H7 (cell line): ENCODE data around the gene RHO. TPM values are rescaled to one million over a fixed set of nuclear protein-coding genes. Genes with fewer than 3 reads are reported as not detected.

ENCODE experiments used
- DNase-seq: peaks from one replicate; pipeline ENCODE4 v3.0.0; 2012
- H3K27me3 ChIP-seq: 2 replicates; pipeline ENCODE4 v1.6.0; 2011; ENCODE audit warnings: mild to moderate bottlenecking, low read length; ENCODE audit not compliant: control insufficient read depth, insufficient read depth
- H3K36me3 ChIP-seq: replicated peaks from 2 replicates; pipeline ENCODE4 v1.5.1; 2011; ENCODE audit warnings: low read length; ENCODE audit not compliant: control insufficient read depth, insufficient read depth
- H3K4me3 ChIP-seq: 2 replicates; pipeline ENCODE4 v1.5.1; 2011; ENCODE audit warnings: low read depth, mild to moderate bottlenecking, control low read depth, low read length, moderate library complexity; ENCODE audit not compliant: insufficient read depth
- total RNA-seq: library from RNA; depleted of rRNA; stranded (reverse); fragments of >200 nt; shearing (Covaris generic); gene quantifications from 2 replicates; pipeline ENCODE4 v1.2.3, GENCODE V29; 2014; rRNA removed

Gene RHO
- total RNA-seq, 1 experiment from 2014 or later, result 0.17 TPM

DNA sequence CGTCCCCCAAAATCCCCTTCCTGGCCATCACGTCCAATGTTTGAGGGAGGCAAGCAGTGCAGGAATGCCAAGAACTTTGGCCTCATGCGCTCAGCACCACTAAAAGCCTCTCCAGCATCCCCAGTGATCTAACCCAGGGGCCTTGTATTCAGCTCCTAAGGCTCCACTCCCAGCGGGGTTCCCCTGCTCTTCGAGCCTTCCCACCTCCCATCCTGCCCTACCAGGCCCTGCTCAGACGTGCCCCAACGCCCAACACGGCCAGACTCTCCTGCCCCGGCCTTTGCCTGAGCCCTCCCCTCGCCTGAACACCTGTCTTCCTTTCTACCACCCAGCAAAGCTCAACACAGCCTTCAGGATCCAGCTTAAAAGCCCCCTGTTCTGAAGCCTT is 47.6 kb downstream of the RHO start:
- Histone ChIP-seq H3K36me3 (no peaks in the 10 kb centered on the region; the same call in none of the 2 replicates), H3K4me3 (no peak overlapping the region), H3K27me3 (no peaks in the 10 kb centered on the region)
- peak; percentile 87 for DNase-seq

GRCh38 chr3:129576514-129577352 is 48.3 kb downstream of the RHO start:
- Histone ChIP-seq H3K4me3 (no peak overlapping the region), H3K27me3 (no peaks in the 10 kb centered on the region), H3K36me3 (no peaks in the 10 kb centered on the region; the same call in none of the 2 replicates)
- no peak for DNase-seq

DNA sequence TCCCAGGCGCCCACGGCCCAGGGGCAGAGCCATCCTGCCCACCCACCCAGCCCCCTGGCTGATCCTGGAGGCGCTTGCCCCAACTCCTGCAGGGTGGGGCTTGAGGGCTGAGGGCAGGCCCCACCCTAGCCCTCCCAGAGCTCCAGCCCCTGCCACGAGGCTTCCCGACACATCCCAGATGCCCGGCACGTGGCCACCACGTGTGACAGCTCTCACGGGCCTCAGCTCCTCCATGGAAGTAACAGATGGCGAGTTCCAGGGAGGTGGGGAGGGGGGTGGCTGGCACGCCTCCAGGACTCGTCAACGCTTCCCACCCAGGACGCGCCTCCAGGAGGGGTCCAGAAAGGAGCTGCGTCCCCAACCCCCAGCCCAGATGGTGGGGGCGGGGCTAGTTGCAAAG is 48.9 kb downstream of the RHO start:
- no peaks in the 10 kb centered on the region; the same call in none of the 2 replicates for H3K36me3 ChIP-seq
- DNase-seq, result no peak
- no peak overlapping the region for H3K4me3 ChIP-seq
- no peaks in the 10 kb centered on the region for H3K27me3 ChIP-seq

DNA sequence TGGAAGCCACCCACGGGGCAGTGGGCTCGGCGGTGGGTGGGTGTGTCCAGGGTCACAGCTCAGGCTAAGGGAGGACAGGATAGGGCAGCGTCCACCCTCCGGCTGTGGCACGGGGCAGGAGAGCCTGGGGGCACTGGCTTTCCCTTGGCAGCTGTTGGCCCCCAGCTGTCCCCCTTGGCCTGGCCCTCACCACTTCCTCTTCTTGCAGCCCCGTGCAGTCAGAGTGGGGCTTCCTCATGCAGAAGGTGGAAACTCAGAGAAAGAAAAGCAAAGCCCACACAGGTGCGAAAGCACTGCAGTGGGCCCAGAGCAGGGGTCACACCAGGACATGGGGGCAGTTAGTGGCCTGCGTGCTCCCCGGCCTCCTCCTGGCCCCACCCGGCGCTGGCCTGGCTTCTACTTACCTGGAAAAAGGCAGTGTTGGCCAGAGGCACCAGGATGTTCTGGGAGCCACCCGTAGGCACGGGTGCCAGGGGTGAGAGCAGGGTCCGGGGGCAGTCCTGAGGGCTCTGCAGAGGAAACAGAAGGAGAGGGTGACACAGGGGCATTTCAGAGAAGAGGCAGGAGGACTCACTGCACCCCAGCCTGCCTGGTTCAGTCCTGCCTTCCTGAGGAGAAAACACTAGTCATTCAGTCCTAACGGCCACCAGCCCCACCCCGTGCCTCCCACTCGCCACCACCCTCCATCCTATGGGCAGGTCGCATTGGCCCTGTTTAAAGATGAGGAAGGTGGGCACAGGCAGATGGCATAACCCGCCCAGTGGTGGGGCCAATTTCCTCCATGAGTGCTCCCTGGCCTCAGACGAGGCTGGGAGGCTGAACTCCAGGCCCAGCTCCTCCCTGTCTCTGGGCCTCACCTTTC is 49.7 kb downstream of the RHO start:
- H3K36me3 ChIP-seq, result no peaks in the 10 kb centered on the region; the same call in none of the 2 replicates
- H3K27me3 ChIP-seq, result no peaks in the 10 kb centered on the region
- no peak for DNase-seq
- H3K4me3 ChIP-seq, result no peak overlapping the region

DNA sequence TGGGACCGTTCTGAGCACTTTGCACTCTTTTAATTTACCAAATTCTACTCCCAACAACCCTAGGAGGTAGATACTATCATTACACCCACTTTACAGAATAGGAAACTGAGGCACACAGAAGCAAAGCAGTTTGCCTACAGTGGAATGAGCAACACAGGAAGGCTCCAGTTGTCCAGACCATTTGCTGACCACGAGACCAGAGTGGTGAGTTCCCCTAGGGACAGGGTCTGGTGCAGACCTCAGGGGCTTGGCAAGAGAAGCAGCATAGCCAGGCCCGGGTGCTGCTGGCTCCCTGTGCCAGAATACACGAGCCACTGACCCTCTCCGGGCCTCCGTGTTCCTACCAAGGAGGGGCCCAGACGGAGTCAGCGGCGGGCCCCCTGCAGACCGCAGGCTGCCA is 51.6 kb downstream of the RHO start:
- Histone ChIP-seq H3K27me3 (no peaks in the 10 kb centered on the region), H3K36me3 (no peaks in the 10 kb centered on the region; the same call in none of the 2 replicates), H3K4me3 (no peak overlapping the region)
- DNase-seq, result no peak

- DNase-seq, result no peak
- Histone ChIP-seq H3K4me3 (no peak overlapping the region), H3K36me3 (no peaks in the 10 kb centered on the region; the same call in 1 of the 2 replicates), H3K27me3 (no peaks in the 10 kb centered on the region)
These were observed 53.2 kb downstream of the RHO start for GRCh38 chr3:129581623-129582022.

GRCh38 chr3:129582799-129583198 is 54.4 kb downstream of the RHO start:
- no peak overlapping the region for H3K4me3 ChIP-seq
- no peak for DNase-seq

GRCh38 chr3:129583289-129583688 is 54.9 kb downstream of the RHO start:
- Histone ChIP-seq H3K36me3 (no peaks in the 10 kb centered on the region; the same call in 1 of the 2 replicates), H3K27me3 (no peaks in the 10 kb centered on the region)
- no peak for DNase-seq

More at GRCh38 chr3:129582799-129583198, 54.4 kb downstream of the RHO start:
- no peaks in the 10 kb centered on the region for H3K27me3 ChIP-seq
- H3K36me3 ChIP-seq, result no peaks in the 10 kb centered on the region; the same call in 1 of the 2 replicates

DNA sequence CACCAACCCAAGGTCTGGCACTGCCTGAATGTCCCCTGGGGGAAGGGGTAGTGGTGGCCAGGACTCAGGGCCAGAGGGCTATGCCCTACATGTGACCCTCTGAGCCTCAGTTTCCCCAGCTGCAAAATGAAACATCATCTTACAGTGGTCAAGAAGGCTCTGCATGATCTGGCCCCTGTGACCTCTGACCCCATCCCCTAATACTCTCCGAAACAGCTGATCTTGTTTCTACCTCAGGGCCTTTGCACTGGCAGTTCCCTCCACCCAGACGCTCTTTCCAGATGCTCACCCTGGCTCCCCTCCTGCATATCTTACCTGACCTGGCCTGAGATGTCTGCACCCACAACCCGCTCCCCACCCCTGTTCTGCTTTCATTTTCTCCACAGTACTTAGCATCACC is 56.2 kb downstream of the RHO start:
- H3K4me3 ChIP-seq, result no peak overlapping the region
- H3K27me3 ChIP-seq, result no peaks in the 10 kb centered on the region
- H3K36me3 ChIP-seq, result no peaks in the 10 kb centered on the region; the same call in 1 of the 2 replicates
- no peak for DNase-seq

More at GRCh38 chr3:129583289-129583688, 54.9 kb downstream of the RHO start:
- no peak overlapping the region for H3K4me3 ChIP-seq

Other genes starting within 250 kb of the RHO start
- gene HMCES, start 249.8 kb upstream of the RHO start, total RNA-seq, result 28.1 and 32.0 TPM in 2 replicates
- 0.10 and 0.44 TPM in 2 replicates for gene EFCAB12, start 100.0 kb upstream of the RHO start, total RNA-seq
- 25.1 and 37.4 TPM in 2 replicates for gene MBD4, start 88.7 kb upstream of the RHO start, total RNA-seq
- 15.0 and 22.0 TPM in 2 replicates for gene IFT122, start 88.4 kb upstream of the RHO start, total RNA-seq
- gene H1-8, start 14.5 kb downstream of the RHO start, total RNA-seq, result not detected in 2 replicates
- 59.0 and 70.4 TPM in 2 replicates for gene PLXND1, start 78.0 kb downstream of the RHO start, total RNA-seq